ENCODE measurements around the gene SUGT1.

GRCh38 chr13:52737965-52738364 lies 85.3 kb downstream of the SUGT1 start:
- TF ChIP-seq EP300 (IDR thresholded peaks at IDR 0.05) (no peak), POLR2A (IDR thresholded peaks at IDR 0.05) (no peak), CTCF (IDR thresholded peaks at IDR 0.05) (no peak)

Measured in stomach (tissue), 4 donors.